ENCODE data around the gene NUP37. TPM values are rescaled to one million over a fixed set of nuclear protein-coding genes. Genes with fewer than 3 reads are reported as not detected.

NUP37 gene
- total and polyA plus RNA-seq, 2 of the 8 experiments (the other 6 are each of a cell fraction or from before 2014, with no cell fraction given): 53.5 to 71.0 TPM

DNA sequence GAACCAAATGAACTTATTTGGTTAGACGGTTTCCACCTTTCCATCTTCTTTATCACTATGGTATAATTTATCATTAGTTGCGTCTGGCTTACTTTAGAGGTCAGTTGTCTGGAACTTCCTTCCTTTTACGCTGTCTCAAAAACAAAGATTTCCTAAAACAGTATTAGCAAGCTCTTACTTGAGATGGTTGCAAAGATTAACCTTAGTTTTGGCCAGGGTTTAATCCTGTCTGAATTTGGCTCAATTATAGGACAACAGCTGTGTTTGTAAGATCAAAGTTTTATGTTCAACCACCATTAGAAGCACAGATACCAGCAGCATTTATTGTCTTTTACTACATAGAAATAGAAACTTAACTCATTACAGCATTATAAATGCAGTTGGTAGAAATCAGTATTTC lies 50.2 kb downstream of the NUP37 start (continued):
- TF ChIP-seq RNF2 (IDR thresholded peaks at IDR 0.05; ENCODE audit: borderline replicate concordance, low read depth, low read length, missing control alignments, poor library complexity, severe bottlenecking): no peak
